GM21360 (cell line): ENCODE results near the gene RLN3.
"Not testable (repeated sequence)": the region's sequence is repeated elsewhere in the genome, so short reads cannot be mapped to it uniquely, and the experiment has no call there.

Experiments used
- ATAC-seq: cut with Tn5 transposase; IDR thresholded peaks from one replicate; pipeline ENCODE4 v1.9.1; 2021; ENCODE audit warnings: mild to moderate bottlenecking, moderate library complexity; ENCODE audit not compliant: unreplicated experiment

The RLN3 gene

GRCh38 chr19:14019100-14019499, 8.8 kb upstream of the RLN3 start:
- ATAC-seq: no peak

GRCh38 chr19:14019739-14020138, 8.2 kb upstream of the RLN3 start:
- not testable (repeated sequence) for ATAC-seq

GRCh38 chr19:14021474-14021873, 6.5 kb upstream of the RLN3 start:
- no peak for ATAC-seq

GRCh38 chr19:14022469-14022868, 5.5 kb upstream of the RLN3 start:
- ATAC-seq: no peak

GRCh38 chr19:14023404-14024235, 4.3 kb upstream of the RLN3 start:
- no peak for ATAC-seq

- not testable (repeated sequence) for ATAC-seq
These were observed 1.2 kb upstream of the RLN3 start for GRCh38 chr19:14026652-14027192.

GRCh38 chr19:14028901-14029300, 953 bp downstream of the RLN3 start:
- no peak for ATAC-seq

- no peak for ATAC-seq
These were observed 3.2 kb downstream of the RLN3 start for GRCh38 chr19:14030997-14031718.

GRCh38 chr19:14031719-14032480, 4.0 kb downstream of the RLN3 start, which contains the start of gene IL27RA:
IL27RA (plus strand) TSS chr19:14031762; CDS start chr19:14031873, 111 bp downstream.
- no peak for ATAC-seq

GRCh38 chr19:14033946-14034345, 6.0 kb downstream of the RLN3 start:
- ATAC-seq: no peak

- ATAC-seq: not testable (repeated sequence)
These were observed 7.2 kb downstream of the RLN3 start for GRCh38 chr19:14035159-14035558.

- no peak for ATAC-seq
These were observed 7.8 kb downstream of the RLN3 start for GRCh38 chr19:14035706-14036105.

- no peak for ATAC-seq
These were observed 11.2 kb downstream of the RLN3 start for GRCh38 chr19:14039181-14039580.

GRCh38 chr19:14042659-14043608, 15.0 kb downstream of the RLN3 start:
- ATAC-seq: not testable (repeated sequence)

- not testable (repeated sequence) for ATAC-seq
These were observed 19.9 kb downstream of the RLN3 start for GRCh38 chr19:14047866-14048265.

- ATAC-seq: no peak
These were observed 20.6 kb downstream of the RLN3 start for GRCh38 chr19:14048443-14049153.

- ATAC-seq: no peak
These were observed 22.6 kb downstream of the RLN3 start for GRCh38 chr19:14050512-14050911.

GRCh38 chr19:14050961-14051360, 23.0 kb downstream of the RLN3 start:
- ATAC-seq: not testable (repeated sequence)

- ATAC-seq: no peak
These were observed 24.0 kb downstream of the RLN3 start for GRCh38 chr19:14051980-14052379.
